Natural killer cell (primary cell): ENCODE measurements around the gene NRXN3. TPM values are rescaled to one million over a fixed set of nuclear protein-coding genes. Genes with fewer than 3 reads are reported as not detected.

Experiments
- ATAC-seq, 3 donors: fragments of 150-1000 bp in 2 of 3; fragments of 200-7000 bp in 1 of 3; cut with Tn5 transposase; 1 replicate in 1 of 3; 2 replicates in 2 of 3; pipeline ENCODE4 v1.10.0; 2021; ENCODE audit warnings: mild to moderate bottlenecking in 2 of 3, moderate library complexity in 2 of 3
- DNase-seq, 2 donors: peaks; one replicate each; pipeline versions ENCODE4 v3.0.0 to v3.0.0-alpha.2; 2013 to 2021; ENCODE audit warnings: mixed read lengths in 1 of 2
- H3K27ac ChIP-seq: one replicate; pipeline ENCODE4 v1.5.1; 2013; ENCODE audit warnings: mild to moderate bottlenecking, low read length
- H3K27me3 ChIP-seq: one replicate; pipeline ENCODE4 v1.6.1; 2013; ENCODE audit warnings: low read length; ENCODE audit not compliant: control insufficient read depth, insufficient read depth
- H3K36me3 ChIP-seq: one replicate; pipeline ENCODE4 v1.6.1; 2013; ENCODE audit warnings: low read length; ENCODE audit not compliant: control insufficient read depth, insufficient read depth
- H3K4me1 ChIP-seq: one replicate; pipeline ENCODE4 v1.6.1; 2013; ENCODE audit warnings: low read length; ENCODE audit not compliant: control insufficient read depth, insufficient read depth
- H3K4me3 ChIP-seq: one replicate; pipeline ENCODE4 v1.5.1; 2013; ENCODE audit warnings: low read length
- H3K9me3 ChIP-seq: one replicate; pipeline ENCODE4 v1.6.1; 2013; ENCODE audit warnings: low read length; ENCODE audit not compliant: control insufficient read depth, insufficient read depth
- H3K27ac Mint-ChIP-seq, 2 donors: one replicate each; pipeline ENCODE4 v1.8.0; 2022; ENCODE audit warnings: mild to moderate bottlenecking in 2 of 2, mixed read lengths in 2 of 2, moderate library complexity in 1 of 2
- H3K27me3 Mint-ChIP-seq, 2 donors: one replicate each; pipeline ENCODE4 v1.8.0; 2022; ENCODE audit warnings: low read depth in 2 of 2, mixed read lengths in 2 of 2
- H3K36me3 Mint-ChIP-seq: one replicate; pipeline ENCODE4 v1.8.0; 2022; ENCODE audit warnings: mixed read lengths
- H3K4me1 Mint-ChIP-seq, 2 donors: one replicate each; pipeline ENCODE4 v1.8.0; 2022; ENCODE audit warnings: mixed read lengths in 2 of 2
- H3K4me3 Mint-ChIP-seq: one replicate; pipeline ENCODE4 v1.8.0; 2022; ENCODE audit warnings: mild to moderate bottlenecking, moderate library complexity, mixed read lengths
- H3K9me3 Mint-ChIP-seq, 2 donors: one replicate each; pipeline ENCODE4 v1.8.0; 2022; ENCODE audit warnings: mixed read lengths in 2 of 2
- WGBS: methylation state at CpG from one replicate; pipeline ENCODE4 v1.1.7; 2013; ENCODE audit warnings: missing lambda C conversion rate; ENCODE audit not compliant: insufficient coverage; 5-methylcytosine and 5-hydroxymethylcytosine counted together
- intact Hi-C: fragments of 100-400 bp; cut with micrococcal nuclease; formaldehyde crosslinking; loops from one replicate; pipeline ENCODE4 v1.14.2; 2022
- total RNA-seq, 4 donors: library from RNA; stranded (reverse); fragments of 120-200 nt in 1 of 4; gene quantifications; one replicate each; pipeline versions ENCODE4 v1.2.3 to v1.2.4, GENCODE V29; 2013 to 2022
- TF ChIP-seq, protein P1 (sequence below): fragments of 200-600 bp; IDR thresholded peaks from one replicate; pipeline ENCODE4 v1.8.0; 2022; ENCODE audit warnings: antibody characterized with exemption

NRXN3 gene
- total RNA-seq, 3 donors from 2014 or later (not counting 1 experiment from before 2014, with no cell fraction given): not detected

DNA sequence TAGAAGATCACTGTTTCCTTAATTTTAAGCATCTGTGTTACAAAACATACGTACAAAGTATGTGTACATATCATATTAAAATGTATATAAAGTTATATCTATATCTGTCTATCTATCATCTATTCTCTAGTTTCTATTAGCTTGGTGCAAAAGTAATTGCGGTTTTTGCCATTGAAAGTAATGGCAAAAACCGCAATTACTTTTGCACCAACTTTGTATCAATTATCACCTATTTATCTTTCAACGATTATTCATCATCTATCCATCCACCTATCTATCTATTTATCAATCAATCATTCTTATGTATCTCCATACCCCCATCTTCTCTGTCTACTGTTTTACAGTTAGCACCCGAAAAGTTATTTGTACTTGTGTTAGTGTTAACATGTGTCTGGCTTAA is 447.6 kb downstream of the NRXN3 start:
- no peak overlapping the region for H3K27ac Mint-ChIP-seq
- no peaks in the 10 kb centered on the region for H3K9me3 Mint-ChIP-seq

DNA sequence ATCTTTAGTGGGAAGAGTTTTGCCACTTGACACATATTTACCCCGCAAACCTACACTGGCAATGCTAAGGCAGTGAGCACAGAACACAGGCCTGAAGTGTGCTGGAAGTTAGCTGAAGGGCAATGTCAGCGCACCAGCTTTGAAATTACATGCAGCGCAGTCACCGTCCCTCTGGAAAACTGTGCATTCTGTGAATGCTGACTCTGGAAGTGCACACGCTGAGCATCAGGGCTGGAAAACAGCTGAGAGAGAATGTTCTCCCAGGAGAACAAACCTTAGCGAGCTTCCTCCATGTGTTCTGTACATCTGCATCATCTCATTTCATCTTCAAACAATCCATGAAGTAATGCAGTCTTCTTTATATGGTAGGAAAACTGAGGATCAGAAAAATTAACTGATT is 448.2 kb downstream of the NRXN3 start:
- Histone ChIP-seq H3K4me3 (no peak overlapping the region), H3K9me3 (no peaks in the 10 kb centered on the region), H3K27me3 (no peaks in the 10 kb centered on the region), H3K36me3 (no peaks in the 10 kb centered on the region), H3K4me1 (no peaks in the 10 kb centered on the region), H3K27ac (no peak overlapping the region)
- ATAC-seq (no peak), DNase-seq (no peak)
- Mint-ChIP-seq H3K27ac (no peak overlapping the region), H3K27me3 (no peaks in the 10 kb centered on the region), H3K36me3 (no peaks in the 10 kb centered on the region), H3K4me1 (no peaks in the 10 kb centered on the region), H3K4me3 (no peak overlapping the region), H3K9me3 (no peaks in the 10 kb centered on the region)
- WGBS: 92% methylated on average over 5 of the region's 6 CpGs
- intact Hi-C loops: no loop called here
- TF ChIP-seq, protein P1, sequence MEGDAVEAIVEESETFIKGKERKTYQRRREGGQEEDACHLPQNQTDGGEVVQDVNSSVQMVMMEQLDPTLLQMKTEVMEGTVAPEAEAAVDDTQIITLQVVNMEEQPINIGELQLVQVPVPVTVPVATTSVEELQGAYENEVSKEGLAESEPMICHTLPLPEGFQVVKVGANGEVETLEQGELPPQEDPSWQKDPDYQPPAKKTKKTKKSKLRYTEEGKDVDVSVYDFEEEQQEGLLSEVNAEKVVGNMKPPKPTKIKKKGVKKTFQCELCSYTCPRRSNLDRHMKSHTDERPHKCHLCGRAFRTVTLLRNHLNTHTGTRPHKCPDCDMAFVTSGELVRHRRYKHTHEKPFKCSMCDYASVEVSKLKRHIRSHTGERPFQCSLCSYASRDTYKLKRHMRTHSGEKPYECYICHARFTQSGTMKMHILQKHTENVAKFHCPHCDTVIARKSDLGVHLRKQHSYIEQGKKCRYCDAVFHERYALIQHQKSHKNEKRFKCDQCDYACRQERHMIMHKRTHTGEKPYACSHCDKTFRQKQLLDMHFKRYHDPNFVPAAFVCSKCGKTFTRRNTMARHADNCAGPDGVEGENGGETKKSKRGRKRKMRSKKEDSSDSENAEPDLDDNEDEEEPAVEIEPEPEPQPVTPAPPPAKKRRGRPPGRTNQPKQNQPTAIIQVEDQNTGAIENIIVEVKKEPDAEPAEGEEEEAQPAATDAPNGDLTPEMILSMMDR: no peak

More for the DNA sequence above, 447.6 kb downstream of the NRXN3 start:
- H3K36me3 Mint-ChIP-seq: no peaks in the 10 kb centered on the region
- no peak overlapping the region for H3K4me3 Mint-ChIP-seq
- H3K4me1 ChIP-seq: no peaks in the 10 kb centered on the region
- intact Hi-C loops: no loop called here
- H3K36me3 ChIP-seq: no peaks in the 10 kb centered on the region
- no peak overlapping the region for H3K27ac ChIP-seq
- H3K27me3 ChIP-seq: no peaks in the 10 kb centered on the region
- no peak overlapping the region for H3K4me3 ChIP-seq
- no peaks in the 10 kb centered on the region for H3K4me1 Mint-ChIP-seq
- no peaks in the 10 kb centered on the region for H3K27me3 Mint-ChIP-seq
- TF ChIP-seq, protein P1: no peak
- DNase-seq (no peak), ATAC-seq (no peak)
- no peaks in the 10 kb centered on the region for H3K9me3 ChIP-seq
- 74% methylated on average over 3 of the region's 5 CpGs for WGBS

DNA sequence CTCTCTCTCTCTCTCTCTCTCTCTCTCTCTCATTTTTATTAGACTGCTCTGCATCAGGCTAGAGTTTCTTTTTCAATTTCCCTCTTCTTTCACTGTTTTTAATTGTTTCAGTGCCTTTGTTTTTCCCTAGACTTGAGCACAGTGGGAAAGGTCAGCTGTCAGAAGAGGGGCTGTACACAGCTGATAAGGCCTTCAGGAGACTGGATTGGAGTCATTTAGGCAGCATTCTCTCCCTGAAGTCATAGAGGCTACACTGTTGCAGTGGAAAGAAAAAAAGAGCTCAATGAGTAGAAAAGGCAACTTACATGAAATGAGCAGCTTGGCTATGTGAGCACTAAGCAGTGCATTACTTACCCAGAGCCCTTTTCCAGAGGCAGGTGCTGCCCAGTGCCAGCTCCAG is 456.9 kb downstream of the NRXN3 start:
- Mint-ChIP-seq H3K4me1 (no peaks in the 10 kb centered on the region), H3K27ac (no peak overlapping the region), H3K27me3 (no peaks in the 10 kb centered on the region), H3K4me3 (no peak overlapping the region), H3K9me3 (peaks cover 0 to 5% of the 10 kb centered on the region in 2 donors), H3K36me3 (no peaks in the 10 kb centered on the region)
- Histone ChIP-seq H3K4me3 (no peak overlapping the region), H3K27me3 (no peaks in the 10 kb centered on the region), H3K27ac (no peak overlapping the region), H3K36me3 (no peaks in the 10 kb centered on the region), H3K4me1 (no peaks in the 10 kb centered on the region), H3K9me3 (no peaks in the 10 kb centered on the region)
- intact Hi-C loops: no loop called here
- DNase-seq: no peak
- ATAC-seq: no peak
- TF ChIP-seq, protein P1: no peak

DNA sequence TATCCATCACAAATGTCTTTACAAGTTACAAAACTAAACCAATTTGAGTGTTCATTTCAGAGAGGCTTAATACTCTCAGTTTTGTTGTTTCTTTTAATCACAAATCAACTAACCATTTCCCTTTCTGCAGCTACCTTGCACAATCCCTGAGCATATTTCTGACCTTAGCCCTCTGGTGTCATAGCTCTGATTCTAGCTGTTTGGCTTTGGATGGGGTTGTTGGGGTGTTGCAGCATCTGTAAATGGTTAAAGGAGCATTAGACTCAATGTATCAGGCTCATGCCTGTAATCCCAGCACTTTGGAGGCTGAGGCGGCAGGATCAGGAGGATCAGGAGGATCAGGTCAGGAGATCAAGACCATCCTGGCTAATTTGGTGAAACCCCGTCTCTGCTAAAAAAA is 461.4 kb downstream of the NRXN3 start:
- Histone ChIP-seq H3K27me3 (no peaks in the 10 kb centered on the region), H3K9me3 (no peaks in the 10 kb centered on the region), H3K36me3 (no peaks in the 10 kb centered on the region), H3K4me1 (no peaks in the 10 kb centered on the region), H3K4me3 (no peak overlapping the region), H3K27ac (no peak overlapping the region)
- peaks cover 0 to 6% of the 10 kb centered on the region in 2 donors for H3K27me3 Mint-ChIP-seq
- no peaks in the 10 kb centered on the region for H3K4me1 Mint-ChIP-seq
- TF ChIP-seq, protein P1: no peak
- no peaks in the 10 kb centered on the region for H3K36me3 Mint-ChIP-seq
- intact Hi-C loops: no loop called here
- no peak for DNase-seq
- no peak overlapping the region for H3K27ac Mint-ChIP-seq
- no peak for ATAC-seq
- WGBS: 93% methylated on average over 2 of the region's 2 CpGs
- H3K9me3 Mint-ChIP-seq: no peaks in the 10 kb centered on the region
- no peak overlapping the region for H3K4me3 Mint-ChIP-seq
